Liver (tissue), 9 donors: Measurements from ENCODE around the gene SRSF10. TPM values are rescaled to one million over a fixed set of nuclear protein-coding genes. Genes with fewer than 3 reads are reported as not detected.

ENCODE experiments used
- DNase-seq: peaks from one replicate; pipeline ENCODE4 v3.0.0-alpha.2; 2017; ENCODE audit warnings: low spot score
- H3K27ac ChIP-seq, 2 donors: one replicate each; pipeline ENCODE4 v1.7.0; 2013; ENCODE audit warnings: inconsistent platforms in 2 of 2, low read length in 2 of 2, control low read depth in 1 of 2, low read depth in 1 of 2, mild to moderate bottlenecking in 1 of 2
- H3K27me3 ChIP-seq, 4 donors: one replicate each; pipeline versions ENCODE4 v1.6.1 to v1.7.0; 2013; ENCODE audit warnings: low read length in 3 of 4, inconsistent platforms in 1 of 4, mild to moderate bottlenecking in 1 of 4, moderate library complexity in 1 of 4; ENCODE audit not compliant: control insufficient read depth in 4 of 4, insufficient read depth in 4 of 4
- H3K36me3 ChIP-seq, 4 donors: one replicate each; pipeline versions ENCODE4 v1.6.1 to v1.7.0; 2013; ENCODE audit warnings: low read length in 3 of 4, mild to moderate bottlenecking in 3 of 4, low read depth in 1 of 4, moderate library complexity in 1 of 4; ENCODE audit not compliant: control insufficient read depth in 4 of 4, insufficient read depth in 3 of 4
- H3K4me1 ChIP-seq, 4 donors: one replicate each; pipeline versions ENCODE4 v1.6.1 to v1.7.0; 2013; ENCODE audit warnings: low read length in 3 of 4, mild to moderate bottlenecking in 3 of 4, moderate library complexity in 1 of 4; ENCODE audit not compliant: control insufficient read depth in 4 of 4, insufficient read depth in 4 of 4
- H3K4me3 ChIP-seq, 3 donors: one replicate each; pipeline versions ENCODE4 v1.6.1 to v1.7.0; 2013; ENCODE audit warnings: low read length in 3 of 3, control low read depth in 1 of 3, low read depth in 1 of 3, mild to moderate bottlenecking in 1 of 3
- H3K9ac ChIP-seq, 2 donors: one replicate each; pipeline ENCODE4 v1.7.0; 2013; ENCODE audit warnings: low read length in 2 of 2, mild to moderate bottlenecking in 2 of 2, moderate library complexity in 2 of 2, control low read depth in 1 of 2, low read depth in 1 of 2
- H3K9me3 ChIP-seq, 4 donors: one replicate each; pipeline versions ENCODE4 v1.6.1 to v1.7.0; 2013; ENCODE audit warnings: low read length in 3 of 4; ENCODE audit not compliant: control insufficient read depth in 4 of 4
- EGR1 ChIP-seq, 2 donors: IDR thresholded peaks; 2 replicates each; pipeline ENCODE4 v1.6.1; 2016 to 2018; ENCODE audit warnings: antibody characterized with exemption in 2 of 2, low read depth in 2 of 2
- FOXA1 ChIP-seq: IDR thresholded peaks from 2 replicates; pipeline ENCODE4 v1.6.1; 2016; ENCODE audit warnings: antibody characterized with exemption
- FOXA2 ChIP-seq: IDR thresholded peaks from 2 replicates; pipeline ENCODE4 v1.6.1; 2016; ENCODE audit warnings: antibody characterized with exemption
- GABPA ChIP-seq, 2 donors: IDR thresholded peaks in 1 of 2; conservative IDR thresholded peaks in 1 of 2; 2 replicates each; pipeline ENCODE4 v1.6.1; 2016; ENCODE audit warnings: antibody characterized with exemption in 2 of 2, mild to moderate bottlenecking in 1 of 2, moderate library complexity in 1 of 2
- HNF4A ChIP-seq, 2 donors: conservative IDR thresholded peaks; 2 replicates each; pipeline ENCODE4 v1.6.1; 2016; ENCODE audit warnings: antibody characterized with exemption in 2 of 2, mild to moderate bottlenecking in 2 of 2
- HNF4G ChIP-seq: IDR thresholded peaks from 2 replicates; pipeline ENCODE4 v1.6.1; 2016; ENCODE audit warnings: antibody characterized with exemption
- JUND ChIP-seq, 2 donors: IDR thresholded peaks; 2 replicates each; pipeline ENCODE4 v1.6.1; 2016; ENCODE audit warnings: antibody characterized with exemption in 2 of 2
- NR2F2 ChIP-seq: IDR thresholded peaks from 2 replicates; pipeline ENCODE4 v1.6.1; 2016; ENCODE audit warnings: antibody characterized with exemption
- RAD21 ChIP-seq, 2 donors: IDR thresholded peaks; 2 replicates each; pipeline ENCODE4 v1.6.1; 2016; ENCODE audit warnings: antibody characterized with exemption in 2 of 2, mild to moderate bottlenecking in 2 of 2
- RXRA ChIP-seq, 2 donors: IDR thresholded peaks; 2 replicates each; pipeline ENCODE4 v1.6.1; 2017 to 2018; ENCODE audit warnings: antibody characterized with exemption in 2 of 2, mild to moderate bottlenecking in 1 of 2
- SP1 ChIP-seq: IDR thresholded peaks from 2 replicates; pipeline ENCODE4 v1.6.1; 2018; ENCODE audit warnings: antibody characterized with exemption, mild to moderate bottlenecking
- TAF1 ChIP-seq: conservative IDR thresholded peaks from 2 replicates; pipeline ENCODE4 v1.6.1; 2016; ENCODE audit warnings: antibody characterized with exemption, mild to moderate bottlenecking
- YY1 ChIP-seq: IDR thresholded peaks from 2 replicates; pipeline ENCODE4 v1.6.1; 2016; ENCODE audit warnings: antibody characterized with exemption, mild to moderate bottlenecking
- WGBS: extraction: QIAGEN DNeasy Blood & Tissue Kit; methylation state at CpG from one replicate; pipeline ENCODE4 v1.1.7; 2013; 5-methylcytosine and 5-hydroxymethylcytosine counted together
- polyA plus RNA-seq, 2 donors: library from polyadenylated mRNA; stranded (reverse) in 1 of 2; unstranded in 1 of 2; fragments of 200-250 nt in 1 of 2; fragments of >200 nt in 1 of 2; fragmentation: Nextera tagmentation in 1 of 2; extraction: Ambion mirVana in 1 of 2; gene quantifications; one replicate each; pipeline versions ENCODE4 v1.2.1 to v1.2.3, GENCODE V29; 2013 to 2015
- total RNA-seq, 2 donors: library from RNA; depleted of rRNA; stranded (reverse); fragments of >200 nt; gene quantifications; one replicate each; pipeline ENCODE4 v1.2.3, GENCODE V29; 2014
- TF ChIP-seq, protein P1 (sequence below): IDR thresholded peaks from 2 replicates; pipeline ENCODE4 v1.6.1; 2016; ENCODE audit warnings: antibody characterized with exemption
- TF ChIP-seq, protein P2 (sequence below): IDR thresholded peaks from 2 replicates; pipeline ENCODE4 v1.6.1; 2016; ENCODE audit warnings: antibody characterized with exemption
- TF ChIP-seq, protein P3 (sequence below): fragments of 150-350 bp; IDR thresholded peaks from 2 replicates; pipeline ENCODE4 v1.5.1; 2017; ENCODE audit warnings: improper control_type of control experiment, low read depth, low read length; ENCODE audit not compliant: missing input control
- TF ChIP-seq, protein P4 (sequence below): IDR thresholded peaks from 2 replicates; pipeline ENCODE4 v1.6.1; 2016; ENCODE audit warnings: antibody characterized with exemption
- TF ChIP-seq, protein P5 (sequence below): IDR thresholded peaks from 2 replicates; pipeline ENCODE4 v1.6.1; 2016; ENCODE audit warnings: antibody characterized with exemption, mild to moderate bottlenecking
- donor health status: healthy.
- donor health status: healthy.
- donor health status: healthy.
- donor health status: healthy.
- donor health status: healthy.

SRSF10 gene
- total and polyA plus RNA-seq, 4 donors = 29.9 to 77.5 (median 63.8) TPM

DNA sequence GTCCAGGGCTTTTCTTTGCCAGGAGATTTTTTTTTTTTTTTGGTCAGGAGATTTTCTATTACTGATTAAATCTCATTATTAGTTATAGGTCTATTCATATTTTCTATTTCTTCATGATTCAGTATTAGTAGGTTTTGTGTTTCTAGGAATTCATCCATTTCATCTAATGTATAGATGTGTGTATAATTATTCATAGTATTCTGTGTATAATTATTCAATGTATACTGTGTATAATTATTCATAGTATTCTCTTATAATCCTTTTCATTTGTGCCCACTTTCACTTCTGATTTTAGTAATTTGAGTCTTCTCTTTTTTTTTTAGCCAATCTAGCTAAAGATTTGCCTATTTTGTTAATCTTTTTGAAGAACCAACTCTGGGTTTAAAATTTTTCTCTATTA lies 32.8 kb downstream of the SRSF10 start (continued):
- TF ChIP-seq, protein P1, sequence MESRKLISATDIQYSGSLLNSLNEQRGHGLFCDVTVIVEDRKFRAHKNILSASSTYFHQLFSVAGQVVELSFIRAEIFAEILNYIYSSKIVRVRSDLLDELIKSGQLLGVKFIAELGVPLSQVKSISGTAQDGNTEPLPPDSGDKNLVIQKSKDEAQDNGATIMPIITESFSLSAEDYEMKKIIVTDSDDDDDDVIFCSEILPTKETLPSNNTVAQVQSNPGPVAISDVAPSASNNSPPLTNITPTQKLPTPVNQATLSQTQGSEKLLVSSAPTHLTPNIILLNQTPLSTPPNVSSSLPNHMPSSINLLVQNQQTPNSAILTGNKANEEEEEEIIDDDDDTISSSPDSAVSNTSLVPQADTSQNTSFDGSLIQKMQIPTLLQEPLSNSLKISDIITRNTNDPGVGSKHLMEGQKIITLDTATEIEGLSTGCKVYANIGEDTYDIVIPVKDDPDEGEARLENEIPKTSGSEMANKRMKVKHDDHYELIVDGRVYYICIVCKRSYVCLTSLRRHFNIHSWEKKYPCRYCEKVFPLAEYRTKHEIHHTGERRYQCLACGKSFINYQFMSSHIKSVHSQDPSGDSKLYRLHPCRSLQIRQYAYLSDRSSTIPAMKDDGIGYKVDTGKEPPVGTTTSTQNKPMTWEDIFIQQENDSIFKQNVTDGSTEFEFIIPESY = no peak
- no peak for TF ChIP-seq RAD21 (IDR thresholded peaks at IDR 0.05)
- no peak for TF ChIP-seq FOXA1
- TF ChIP-seq EGR1 (IDR thresholded peaks at IDR 0.05; ENCODE audit: low read depth in 2 of 2) = no peak
- no peak for TF ChIP-seq HNF4G
- no peak for TF ChIP-seq TAF1
- TF ChIP-seq, protein P2, sequence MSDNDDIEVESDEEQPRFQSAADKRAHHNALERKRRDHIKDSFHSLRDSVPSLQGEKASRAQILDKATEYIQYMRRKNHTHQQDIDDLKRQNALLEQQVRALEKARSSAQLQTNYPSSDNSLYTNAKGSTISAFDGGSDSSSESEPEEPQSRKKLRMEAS = no peak
- TF ChIP-seq YY1 = no peak
- TF ChIP-seq JUND (IDR thresholded peaks at IDR 0.05) = no peak
- TF ChIP-seq SP1 = no peak

DNA sequence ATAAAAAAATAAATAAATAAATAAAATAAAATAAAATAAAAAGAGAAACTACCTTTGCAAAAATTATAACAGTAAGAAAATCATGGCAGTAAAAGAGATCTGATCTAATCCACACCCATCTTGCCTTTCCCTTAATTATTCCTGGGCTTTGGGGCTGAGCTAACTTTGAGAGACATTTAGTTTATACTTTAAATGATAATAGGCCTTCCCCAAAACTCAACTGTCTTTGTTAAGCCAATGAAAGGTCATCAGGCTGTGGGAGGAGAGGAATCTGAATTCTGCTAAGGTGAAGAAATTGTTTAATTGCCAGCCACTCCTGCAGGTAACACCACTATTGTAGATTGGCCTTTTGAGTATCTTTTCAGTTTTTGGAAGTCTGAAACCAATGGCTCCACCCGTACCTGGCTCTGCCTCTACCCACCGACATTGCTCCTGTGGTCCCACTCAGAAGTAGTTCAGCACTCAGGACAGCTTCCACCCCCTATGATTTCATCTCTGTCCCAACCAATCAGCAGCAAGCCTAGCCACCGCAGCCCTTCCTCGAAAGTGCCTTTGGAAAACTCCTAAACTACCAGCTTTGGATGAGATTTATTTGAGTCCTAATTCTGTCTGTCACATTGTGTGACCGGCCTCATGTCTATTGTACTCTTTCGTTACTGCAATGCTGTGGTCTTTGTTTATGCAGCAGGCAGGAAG lies 43.5 kb downstream of the SRSF10 start:
- TF ChIP-seq RAD21 (IDR thresholded peaks at IDR 0.05) (no peak), FOXA1 (no peak), RXRA (IDR thresholded peaks at IDR 0.05) (no peak), HNF4A (conservative IDR thresholded peaks at IDR 0.05) (no peak)
- H3K4me1 ChIP-seq = no peaks in the 10 kb centered on the region
- H3K27me3 ChIP-seq = no peaks in the 10 kb centered on the region
- no peaks in the 10 kb centered on the region for H3K9me3 ChIP-seq
- H3K36me3 ChIP-seq = no peaks in the 10 kb centered on the region
- H3K27ac ChIP-seq = no peak overlapping the region
- H3K4me3 ChIP-seq = no peak overlapping the region
- 71% methylated on average over 6 of the region's 6 CpGs for WGBS
- H3K9ac ChIP-seq = no peak overlapping the region
- no peak for DNase-seq

DNA sequence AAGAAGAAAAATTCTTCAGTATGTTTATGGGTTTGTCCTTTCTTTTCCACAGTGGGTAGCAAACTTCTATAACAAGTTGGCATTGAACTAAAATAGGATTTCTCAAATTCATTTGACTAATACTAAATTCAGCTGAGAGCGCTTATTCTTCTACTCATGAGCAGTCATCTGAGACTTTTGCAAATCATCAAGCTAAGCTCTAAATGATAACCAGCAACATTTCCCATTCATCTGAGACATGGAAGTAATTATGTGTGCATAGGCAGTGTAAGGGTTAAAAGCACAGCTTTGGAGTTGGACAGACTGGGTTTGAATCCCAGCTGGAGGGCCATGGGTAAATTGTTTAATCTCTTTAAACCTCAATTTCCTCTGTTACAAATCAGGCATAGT lies 48.6 kb downstream of the SRSF10 start:
- Histone ChIP-seq H3K36me3 (no peaks in the 10 kb centered on the region), H3K4me3 (no peak overlapping the region), H3K27me3 (no peaks in the 10 kb centered on the region), H3K9me3 (no peaks in the 10 kb centered on the region), H3K27ac (no peak overlapping the region), H3K4me1 (no peaks in the 10 kb centered on the region), H3K9ac (no peak overlapping the region)
- 100% methylated on average over 1 of the region's 1 CpG for WGBS
- TF ChIP-seq YY1 (no peak), JUND (IDR thresholded peaks at IDR 0.05) (no peak), TAF1 (no peak), NR2F2 (no peak), GABPA (IDR thresholded peaks at IDR 0.05 in 1 of 2, conservative IDR thresholded peaks at IDR 0.05 in 1 of 2) (no peak), HNF4A (conservative IDR thresholded peaks at IDR 0.05) (no peak), HNF4G (no peak), FOXA1 (no peak), RAD21 (IDR thresholded peaks at IDR 0.05) (no peak), RXRA (IDR thresholded peaks at IDR 0.05) (no peak), SP1 (no peak), FOXA2 (no peak), EGR1 (IDR thresholded peaks at IDR 0.05; ENCODE audit: low read depth in 2 of 2) (no peak)
- TF ChIP-seq, protein P3, sequence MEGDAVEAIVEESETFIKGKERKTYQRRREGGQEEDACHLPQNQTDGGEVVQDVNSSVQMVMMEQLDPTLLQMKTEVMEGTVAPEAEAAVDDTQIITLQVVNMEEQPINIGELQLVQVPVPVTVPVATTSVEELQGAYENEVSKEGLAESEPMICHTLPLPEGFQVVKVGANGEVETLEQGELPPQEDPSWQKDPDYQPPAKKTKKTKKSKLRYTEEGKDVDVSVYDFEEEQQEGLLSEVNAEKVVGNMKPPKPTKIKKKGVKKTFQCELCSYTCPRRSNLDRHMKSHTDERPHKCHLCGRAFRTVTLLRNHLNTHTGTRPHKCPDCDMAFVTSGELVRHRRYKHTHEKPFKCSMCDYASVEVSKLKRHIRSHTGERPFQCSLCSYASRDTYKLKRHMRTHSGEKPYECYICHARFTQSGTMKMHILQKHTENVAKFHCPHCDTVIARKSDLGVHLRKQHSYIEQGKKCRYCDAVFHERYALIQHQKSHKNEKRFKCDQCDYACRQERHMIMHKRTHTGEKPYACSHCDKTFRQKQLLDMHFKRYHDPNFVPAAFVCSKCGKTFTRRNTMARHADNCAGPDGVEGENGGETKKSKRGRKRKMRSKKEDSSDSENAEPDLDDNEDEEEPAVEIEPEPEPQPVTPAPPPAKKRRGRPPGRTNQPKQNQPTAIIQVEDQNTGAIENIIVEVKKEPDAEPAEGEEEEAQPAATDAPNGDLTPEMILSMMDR = no peak
- TF ChIP-seq, protein P4, sequence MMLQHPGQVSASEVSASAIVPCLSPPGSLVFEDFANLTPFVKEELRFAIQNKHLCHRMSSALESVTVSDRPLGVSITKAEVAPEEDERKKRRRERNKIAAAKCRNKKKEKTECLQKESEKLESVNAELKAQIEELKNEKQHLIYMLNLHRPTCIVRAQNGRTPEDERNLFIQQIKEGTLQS = no peak
- TF ChIP-seq, protein P1 = no peak
- TF ChIP-seq, protein P2 = no peak
- TF ChIP-seq, protein P5, sequence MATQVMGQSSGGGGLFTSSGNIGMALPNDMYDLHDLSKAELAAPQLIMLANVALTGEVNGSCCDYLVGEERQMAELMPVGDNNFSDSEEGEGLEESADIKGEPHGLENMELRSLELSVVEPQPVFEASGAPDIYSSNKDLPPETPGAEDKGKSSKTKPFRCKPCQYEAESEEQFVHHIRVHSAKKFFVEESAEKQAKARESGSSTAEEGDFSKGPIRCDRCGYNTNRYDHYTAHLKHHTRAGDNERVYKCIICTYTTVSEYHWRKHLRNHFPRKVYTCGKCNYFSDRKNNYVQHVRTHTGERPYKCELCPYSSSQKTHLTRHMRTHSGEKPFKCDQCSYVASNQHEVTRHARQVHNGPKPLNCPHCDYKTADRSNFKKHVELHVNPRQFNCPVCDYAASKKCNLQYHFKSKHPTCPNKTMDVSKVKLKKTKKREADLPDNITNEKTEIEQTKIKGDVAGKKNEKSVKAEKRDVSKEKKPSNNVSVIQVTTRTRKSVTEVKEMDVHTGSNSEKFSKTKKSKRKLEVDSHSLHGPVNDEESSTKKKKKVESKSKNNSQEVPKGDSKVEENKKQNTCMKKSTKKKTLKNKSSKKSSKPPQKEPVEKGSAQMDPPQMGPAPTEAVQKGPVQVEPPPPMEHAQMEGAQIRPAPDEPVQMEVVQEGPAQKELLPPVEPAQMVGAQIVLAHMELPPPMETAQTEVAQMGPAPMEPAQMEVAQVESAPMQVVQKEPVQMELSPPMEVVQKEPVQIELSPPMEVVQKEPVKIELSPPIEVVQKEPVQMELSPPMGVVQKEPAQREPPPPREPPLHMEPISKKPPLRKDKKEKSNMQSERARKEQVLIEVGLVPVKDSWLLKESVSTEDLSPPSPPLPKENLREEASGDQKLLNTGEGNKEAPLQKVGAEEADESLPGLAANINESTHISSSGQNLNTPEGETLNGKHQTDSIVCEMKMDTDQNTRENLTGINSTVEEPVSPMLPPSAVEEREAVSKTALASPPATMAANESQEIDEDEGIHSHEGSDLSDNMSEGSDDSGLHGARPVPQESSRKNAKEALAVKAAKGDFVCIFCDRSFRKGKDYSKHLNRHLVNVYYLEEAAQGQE = no peak
- DNase-seq = no peak
